T-helper 22 cell (primary cell): ENCODE data around the gene DOLK.
A peak's percentile ranks its signal among the peaks of the same experiment; 100 is the strongest.
"Not testable (repeated sequence)": the region's sequence is repeated elsewhere in the genome, so short reads cannot be mapped to it uniquely, and the experiment has no call there.

Experiments used
- DNase-seq: peaks from one replicate; pipeline ENCODE4 v3.0.0-alpha.2; 2020; ENCODE audit warnings: low read depth

The DOLK gene

GRCh38 chr9:128947527-128948301, at the start of gene DOLK, which contains the start of gene NUP188:
TSS of gene DOLK (minus strand) at chr9:128947603. CDS start at chr9:128947303, 300 bp downstream.
TSS of gene NUP188 (plus strand) at chr9:128947699. CDS start at chr9:128947720, 21 bp downstream.
- DNase-seq: peak; percentile 95

GRCh38 chr9:128995791-128996190, 48.4 kb upstream of the DOLK start:
- no peak for DNase-seq

GRCh38 chr9:128992995-128993394, 45.6 kb upstream of the DOLK start:
- no peak for DNase-seq

- no peak for DNase-seq
These were observed 40.4 kb upstream of the DOLK start for GRCh38 chr9:128987805-128988204.

GRCh38 chr9:128986671-128987070, 39.3 kb upstream of the DOLK start:
- no peak for DNase-seq

- DNase-seq: no peak
These were observed 36.1 kb upstream of the DOLK start for GRCh38 chr9:128983536-128983935.

GRCh38 chr9:128979111-128979510, 31.7 kb upstream of the DOLK start:
- no peak for DNase-seq

- DNase-seq: no peak
These were observed 25.6 kb upstream of the DOLK start for GRCh38 chr9:128972956-128973355.

- DNase-seq: no peak
These were observed 22.1 kb upstream of the DOLK start for GRCh38 chr9:128969491-128969890.

GRCh38 chr9:128961403-128961802, 14.0 kb upstream of the DOLK start:
- not testable (repeated sequence) for DNase-seq

GRCh38 chr9:128947277-128947526, 201 bp downstream of the DOLK start:
- no peak for DNase-seq

GRCh38 chr9:128946571-128947276, 679 bp downstream of the DOLK start:
- DNase-seq: no peak

GRCh38 chr9:128945798-128946501, 1.5 kb downstream of the DOLK start:
- no peak for DNase-seq

GRCh38 chr9:128944966-128945365, 2.4 kb downstream of the DOLK start:
- not testable (repeated sequence) for DNase-seq

- no peak for DNase-seq
These were observed 3.4 kb downstream of the DOLK start for GRCh38 chr9:128943832-128944620.

GRCh38 chr9:128940946-128941755, 6.3 kb downstream of the DOLK start:
- no peak for DNase-seq

GRCh38 chr9:128940271-128940921, 7.0 kb downstream of the DOLK start:
- DNase-seq: no peak

GRCh38 chr9:128937310-128938165, 9.9 kb downstream of the DOLK start:
- no peak for DNase-seq

GRCh38 chr9:128936171-128936865, 11.1 kb downstream of the DOLK start:
- DNase-seq: no peak
